HCT116 (cell line): Measurements from ENCODE around the gene SYNE2. TPM values are rescaled to one million over a fixed set of nuclear protein-coding genes. Genes with fewer than 3 reads are reported as not detected.

Experiments used
- ATAC-seq: fragments of 200-7000 bp; cut with Tn5 transposase; 2 replicates; pipeline ENCODE4 v1.9.1; 2020; ENCODE audit warnings: mild to moderate bottlenecking, moderate library complexity
- BruUV-seq: library from RNA; stranded (reverse); fragments of 400-500 nt; replicated peaks from 2 replicates; lab custom pipeline; 2021; lab: Mats Ljungman, UMichigan
- CTCF ChIA-PET: fragments of 300-600 bp; sonication (Branson Sonifier 250); formaldehyde crosslinking; loops from one replicate; lab custom pipeline; 2021; ENCODE audit warnings: antibody characterized with exemption; lab: Charles Lee
- POLR2A ChIA-PET: fragments of 300-600, 350-600 bp; sonication (Branson Sonifier 250); formaldehyde crosslinking; loops from one replicate; lab custom pipeline; 2021; ENCODE audit warnings: antibody characterized with exemption; lab: Charles Lee
- RAD21 ChIA-PET, 2 experiments: fragments of 300-600 bp; sonication (Branson Sonifier 250); formaldehyde crosslinking; loops; one replicate each; lab custom pipeline; 2023; ENCODE audit warnings: low total read pairs in 2 of 2; ENCODE audit not compliant: uncharacterized antibody in 2 of 2, unreplicated experiment in 2 of 2, low non-redundant PET in 1 of 2; lab: Charles Lee
- DNase-seq: peaks from one replicate; pipeline ENCODE4 v3.0.0-alpha.2; 2010; ENCODE audit warnings: low read depth, low spot score
- H2AFZ ChIP-seq: fragments of 200-600 bp; shearing (Covaris generic), sonication (generic); 2 replicates; pipeline ENCODE4 v1.6.1; 2017; ENCODE audit warnings: low read depth, mixed run types, mixed read lengths, antibody characterized with exemption, low read length; ENCODE audit not compliant: poor library complexity, severe bottlenecking
- H3K27ac ChIP-seq: 2 replicates; pipeline ENCODE4 v1.5.1; 2012; ENCODE audit warnings: low read depth, low read length
- H3K27me3 ChIP-seq: fragments of 200-600 bp; sonication (generic); 2 replicates; pipeline ENCODE4 v1.6.1; 2016; ENCODE audit warnings: mixed run types, low read length, mixed read lengths; ENCODE audit not compliant: insufficient read depth
- H3K36me3 ChIP-seq, 2 experiments: fragments of 200-500 bp in 1 of 2; fragments of 200-600 bp in 1 of 2; sonication (Bioruptor generic) in 1 of 2; sonication (generic) in 1 of 2; 2 replicates each; pipeline versions ENCODE4 v1.5.1 to v1.6.1; 2014 to 2016; ENCODE audit warnings: low read length in 2 of 2, inconsistent platforms in 1 of 2, mixed read lengths in 1 of 2, mixed run types in 1 of 2; ENCODE audit not compliant: insufficient read depth in 2 of 2, control insufficient read depth in 1 of 2
- H3K4me1 ChIP-seq, 2 experiments: fragments of 200-600 bp in 1 of 2; sonication (generic) in 1 of 2; 2 replicates each; pipeline versions ENCODE4 v1.5.1 to v1.6.1; 2012 to 2017; ENCODE audit warnings: low read length in 2 of 2, inconsistent platforms in 1 of 2, mild to moderate bottlenecking in 1 of 2, mixed read lengths in 1 of 2, mixed run types in 1 of 2, moderate library complexity in 1 of 2; ENCODE audit not compliant: insufficient read depth in 2 of 2, control insufficient read depth in 1 of 2
- H3K4me2 ChIP-seq: fragments of 200-600 bp; sonication (generic); 2 replicates; pipeline ENCODE4 v1.6.1; 2017; ENCODE audit warnings: mixed run types, low read length, mixed read lengths
- H3K4me3 ChIP-seq, 2 experiments: fragments of 200-600 bp in 1 of 2; sonication (generic) in 1 of 2; replicated peaks in 1 of 2; 2 replicates each; pipeline ENCODE4 v1.5.1; 2011 to 2016; ENCODE audit warnings: low read length in 2 of 2, control low read depth in 1 of 2, low read depth in 1 of 2, mild to moderate bottlenecking in 1 of 2, mixed read lengths in 1 of 2, mixed run types in 1 of 2
- H3K79me2 ChIP-seq: fragments of 200-600 bp; sonication (generic); 2 replicates; pipeline ENCODE4 v1.6.1; 2017; ENCODE audit warnings: mild to moderate bottlenecking, mixed run types, low read length, moderate library complexity, mixed read lengths; ENCODE audit not compliant: insufficient read depth
- H3K9ac ChIP-seq: fragments of 200-600 bp; sonication (generic); 2 replicates; pipeline ENCODE4 v1.6.1; 2016; ENCODE audit warnings: low read length, mixed read lengths
- H3K9me2 ChIP-seq: fragments of 200-600 bp; sonication (generic), shearing (Covaris generic); 2 replicates; pipeline ENCODE4 v1.6.1; 2017; ENCODE audit warnings: mixed run types, mild to moderate bottlenecking, moderate library complexity; ENCODE audit not compliant: insufficient read depth
- H3K9me3 ChIP-seq, 2 experiments: fragments of 200-500 bp in 1 of 2; fragments of 200-600 bp in 1 of 2; sonication (Bioruptor generic) in 1 of 2; sonication (generic) in 1 of 2; 2 replicates each; pipeline ENCODE4 v1.6.1; 2014 to 2017; ENCODE audit warnings: low read length in 2 of 2, mixed read lengths in 2 of 2, inconsistent platforms in 1 of 2, low read depth in 1 of 2, mild to moderate bottlenecking in 1 of 2, mixed run types in 1 of 2, moderate library complexity in 1 of 2; ENCODE audit not compliant: control insufficient read depth in 1 of 2, insufficient read depth in 1 of 2
- H4K20me1 ChIP-seq: fragments of 200-600 bp; sonication (generic), shearing (Covaris generic); 2 replicates; pipeline ENCODE4 v1.6.1; 2017; ENCODE audit warnings: mixed run types, mild to moderate bottlenecking, moderate library complexity; ENCODE audit not compliant: insufficient read depth
- CEBPB ChIP-seq: IDR thresholded peaks from 2 replicates; pipeline ENCODE4 v1.6.1; 2012; ENCODE audit warnings: low read depth
- FOSL1 ChIP-seq: IDR thresholded peaks from 2 replicates; pipeline ENCODE4 v1.6.1; 2012; ENCODE audit warnings: low read depth
- SIN3A ChIP-seq: IDR thresholded peaks from 2 replicates; pipeline ENCODE4 v1.6.1; 2012; ENCODE audit warnings: low read depth
- SP1 ChIP-seq: IDR thresholded peaks from 2 replicates; pipeline ENCODE4 v1.6.1; 2012; ENCODE audit warnings: low read depth
- YY1 ChIP-seq: IDR thresholded peaks from 2 replicates; pipeline ENCODE4 v1.6.1; 2011; ENCODE audit warnings: low read length, low read depth, moderate library complexity, mild to moderate bottlenecking; ENCODE audit not compliant: insufficient replicate concordance; ENCODE audit errors: extremely low read depth
- ZNF274 ChIP-seq: fragments of 200-500 bp; sonication (Bioruptor generic); IDR thresholded peaks from 2 replicates; pipeline ENCODE4 v1.6.1; 2014; ENCODE audit warnings: mild to moderate bottlenecking, low read depth, low read length, inconsistent platforms
- intact Hi-C: fragments of 100-400 bp; cut with micrococcal nuclease; formaldehyde crosslinking; loops from 2 replicates; pipeline ENCODE4 v1.10.0; 2022
- total RNA-seq: library from RNA; stranded (reverse); gene quantifications from one replicate; pipeline ENCODE4 v1.2.1, GENCODE V29; 2021; ENCODE audit not compliant: unreplicated experiment

SYNE2 gene
- total RNA-seq, 1 experiment from 2014 or later: 28.8 TPM

DNA sequence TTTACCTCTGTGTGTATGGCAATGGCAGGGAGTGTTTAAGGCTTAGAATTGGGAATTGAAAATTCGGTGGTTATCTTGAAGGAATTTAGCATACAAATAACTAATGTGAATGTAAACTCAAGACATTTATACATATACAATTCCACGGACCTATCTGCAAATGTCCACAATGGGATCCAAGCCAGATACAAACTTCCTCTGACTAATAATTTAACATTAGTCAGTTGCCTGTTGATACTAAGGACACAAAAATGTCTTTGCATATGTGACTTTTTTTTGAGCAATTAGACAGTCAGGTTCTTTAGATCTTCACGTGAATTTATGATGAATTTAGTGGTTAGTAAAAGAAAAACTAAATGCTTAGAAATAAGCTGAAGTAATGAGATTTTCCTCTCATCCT, 400.9 kb downstream of the SYNE2 start:
- ChIA-PET CTCF (no interaction called here), POLR2A (no interaction called here), RAD21 (no interaction called here)
- no peak overlapping the region for H2AFZ ChIP-seq
- no peaks in the 10 kb centered on the region for H3K27me3 ChIP-seq
- H4K20me1 ChIP-seq: no peaks in the 10 kb centered on the region
- DNase-seq: no peak
- no peak overlapping the region for H3K4me3 ChIP-seq
- intact Hi-C loops: no loop called here
- no peaks in the 10 kb centered on the region for H3K79me2 ChIP-seq
- no peak overlapping the region for H3K27ac ChIP-seq
- H3K9me2 ChIP-seq: no peaks in the 10 kb centered on the region
- BruUV-seq: no TSS peak
- ATAC-seq: no peak
- H3K36me3 ChIP-seq: no peaks in the 10 kb centered on the region
- no peaks in the 10 kb centered on the region for H3K4me1 ChIP-seq
- no peak overlapping the region for H3K9ac ChIP-seq
- TF ChIP-seq SIN3A: no peak
- no peak for TF ChIP-seq SP1
- no peak overlapping the region for H3K4me2 ChIP-seq
- H3K9me3 ChIP-seq: no peaks in the 10 kb centered on the region

DNA sequence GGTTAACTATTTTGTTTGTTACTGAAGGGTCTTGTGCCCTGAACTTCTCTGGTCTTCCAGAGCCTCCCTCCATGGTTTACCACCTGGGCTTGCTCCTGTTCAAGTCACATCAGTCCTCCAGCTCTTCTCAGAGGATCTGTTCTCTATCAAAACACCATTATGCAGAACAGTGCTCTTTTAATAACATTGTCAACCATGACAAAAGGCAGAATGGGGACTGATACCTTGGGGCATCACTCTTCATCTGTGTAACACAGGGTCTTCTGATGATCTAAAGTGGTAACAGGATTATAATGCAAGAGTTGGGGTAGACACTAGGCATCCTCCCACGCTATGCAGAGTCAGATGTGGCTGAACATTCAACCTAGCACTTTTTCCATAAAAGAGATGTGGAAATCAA, 403.0 kb downstream of the SYNE2 start:
- Histone ChIP-seq H3K9ac (no peak overlapping the region), H4K20me1 (no peaks in the 10 kb centered on the region), H3K4me3 (no peak overlapping the region), H3K27me3 (no peaks in the 10 kb centered on the region), H3K79me2 (no peaks in the 10 kb centered on the region), H3K4me1 (no peaks in the 10 kb centered on the region), H3K36me3 (no peaks in the 10 kb centered on the region), H3K9me2 (no peaks in the 10 kb centered on the region), H2AFZ (no peak overlapping the region), H3K9me3 (no peaks in the 10 kb centered on the region), H3K4me2 (no peak overlapping the region), H3K27ac (no peak overlapping the region)
- DNase-seq (no peak), ATAC-seq (no peak)
- intact Hi-C loops: no loop called here
- no TSS peak for BruUV-seq
- ChIA-PET CTCF (no interaction called here), POLR2A (no interaction called here), RAD21 (no interaction called here)
- TF ChIP-seq SP1 (no peak), ZNF274 (no peak)

DNA sequence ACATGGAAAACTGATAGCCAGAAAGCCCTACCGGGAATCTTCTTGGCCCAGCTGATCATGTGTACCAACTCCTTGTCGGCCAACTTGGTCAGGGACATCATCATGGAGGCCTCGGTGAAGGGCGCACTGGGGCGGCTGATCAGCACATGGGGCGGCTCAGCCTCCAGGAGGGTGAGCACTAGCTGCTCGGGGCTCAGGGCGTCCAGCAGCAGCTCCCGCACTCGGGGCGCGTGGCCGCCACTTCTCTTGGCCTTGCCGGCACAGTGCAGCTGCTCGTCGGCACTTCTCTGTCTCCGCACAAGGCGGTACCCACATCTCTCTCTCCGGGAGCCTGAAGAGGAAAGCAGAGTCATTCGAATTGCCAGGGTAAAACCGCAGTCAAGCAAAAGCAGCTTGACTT, 407.6 kb downstream of the SYNE2 start:
- no TSS peak for BruUV-seq
- no peaks in the 10 kb centered on the region for H3K27me3 ChIP-seq
- intact Hi-C loops: no loop called here
- H3K27ac ChIP-seq: no peak overlapping the region
- no peak overlapping the region for H3K4me2 ChIP-seq
- H3K4me1 ChIP-seq: no peaks in the 10 kb centered on the region
- H4K20me1 ChIP-seq: no peaks in the 10 kb centered on the region
- DNase-seq (no peak), ATAC-seq (no peak)
- no peak overlapping the region for H2AFZ ChIP-seq
- H3K4me3 ChIP-seq: no peak overlapping the region
- no peaks in the 10 kb centered on the region for H3K36me3 ChIP-seq
- H3K9me3 ChIP-seq: no peaks in the 10 kb centered on the region
- H3K9me2 ChIP-seq: no peaks in the 10 kb centered on the region
- ChIA-PET CTCF (no interaction called here), RAD21 (no interaction called here), POLR2A (no interaction called here)
- H3K9ac ChIP-seq: no peak overlapping the region
- no peak for TF ChIP-seq YY1
- no peak for TF ChIP-seq CEBPB
- TF ChIP-seq SP1: no peak
- no peak for TF ChIP-seq FOSL1
- no peak for TF ChIP-seq SIN3A
- H3K79me2 ChIP-seq: no peaks in the 10 kb centered on the region
